ENCODE measurements around the gene BCAR1. TPM values are rescaled to one million over a fixed set of nuclear protein-coding genes. Genes with fewer than 3 reads are reported as not detected.

The BCAR1 gene
- total and polyA plus RNA-seq, 2 of the 13 experiments (the other 11 are each of a cell fraction or from before 2014, with no cell fraction given): 48.1 to 51.7 TPM

- TF ChIP-seq ERF (CRISPR knock-in tag; IDR thresholded peaks at IDR 0.05): peak; percentile 18; the same call in 1 of the 2 replicates
- TF ChIP-seq ZNF687 (CRISPR knock-in tag; IDR thresholded peaks at IDR 0.05): peak; percentile 32
- TF ChIP-seq ZNF275 (CRISPR knock-in tag; IDR thresholded peaks at IDR 0.05; ENCODE audit: borderline replicate concordance): no peak
- TF ChIP-seq ZBTB40 (IDR thresholded peaks at IDR 0.05): no peak
- no peak for TF ChIP-seq ZBTB40 (CRISPR knock-in tag; IDR thresholded peaks at IDR 0.05)
- TF ChIP-seq STAT5B (CRISPR knock-in tag; IDR thresholded peaks at IDR 0.05): no peak
- TF ChIP-seq SP5 (CRISPR knock-in tag; IDR thresholded peaks at IDR 0.05; ENCODE audit: borderline replicate concordance, low read depth): no peak
- no peak for TF ChIP-seq HNRNPK (IDR thresholded peaks at IDR 0.05; ENCODE audit: low read depth, low read length, poor library complexity, severe bottlenecking)
- no peak for TF ChIP-seq SYNCRIP (IDR thresholded peaks at IDR 0.05; ENCODE audit: insufficient read depth, low read depth, low read length)
- TF ChIP-seq XRCC5 (optimal IDR thresholded peaks at IDR 0.05; ENCODE audit: low read length): peak; percentile 57
- TF ChIP-seq MED1 (CRISPR knock-in tag; IDR thresholded peaks at IDR 0.05): no peak
- 0 out of 4 replicates have a peak, but pooled peaks of 1 of the 2 experiments have one; percentile 2 for TF ChIP-seq NR2F1 (CRISPR knock-in tag; IDR thresholded peaks at IDR 0.05)
- TF ChIP-seq CENPX (CRISPR knock-in tag; IDR thresholded peaks at IDR 0.05): no peak
- TF ChIP-seq PHF5A (CRISPR knock-in tag; IDR thresholded peaks at IDR 0.05; ENCODE audit: low read depth, unreplicated experiment): no peak
- no peak for TF ChIP-seq NFATC3 (CRISPR knock-in tag; IDR thresholded peaks at IDR 0.05)
- no peak for TF ChIP-seq ZFP1 (CRISPR knock-in tag; IDR thresholded peaks at IDR 0.05)
- no peak for TF ChIP-seq ZNF34 (CRISPR knock-in tag; IDR thresholded peaks at IDR 0.05; ENCODE audit: borderline replicate concordance)
These were observed 12.6 kb upstream of the BCAR1 start (continued) for GRCh38 chr16:75263963-75264445.

All from HepG2 (cell line).